ENCODE results near the gene CMTM6. TPM values are rescaled to one million over a fixed set of nuclear protein-coding genes. Genes with fewer than 3 reads are reported as not detected.

CMTM6 gene
- total and polyA plus RNA-seq, 10 of the 15 experiments (the other 5 are each of a cell fraction or from before 2014, with no cell fraction given) = 27.1 to 97.3 (median 61.4) TPM

- Histone ChIP-seq H3K9ac (ENCODE audit: control insufficient read depth, insufficient read depth, low read length) (no peak overlapping the region), H4K20me1 (ENCODE audit: control insufficient read depth, insufficient read depth) (no peaks in the 10 kb centered on the region), H3K79me2 (ENCODE audit: control insufficient read depth, insufficient read depth, low read length) (no peaks in the 10 kb centered on the region), H3K9me3 (replicated peaks; ENCODE audit: control insufficient read depth, insufficient read depth, low read length) (no peaks in the 10 kb centered on the region), H3K27me3 (replicated peaks in 1 of 2; ENCODE audit: control insufficient read depth in 2 of 2, insufficient read depth in 2 of 2, low read length in 1 of 2) (no peaks in the 10 kb centered on the region), H3K36me3 (ENCODE audit: control insufficient read depth in 2 of 2, insufficient read depth in 2 of 2, low read length in 1 of 2) (no peaks in the 10 kb centered on the region), H3K27ac (ENCODE audit: control insufficient read depth, insufficient read depth) (no peak overlapping the region), H3K4me1 (ENCODE audit: control insufficient read depth, insufficient read depth, low read length) (no peaks in the 10 kb centered on the region), H3K4me3 (no peak overlapping the region), H2AFZ (ENCODE audit: control insufficient read depth, low read depth, low read length) (no peak overlapping the region), H3K4me2 (ENCODE audit: control insufficient read depth, insufficient read depth) (no peak overlapping the region)
- ATAC-seq (no peak), DNase-seq (ENCODE audit: low read depth, low spot score) (no peak), FAIRE-seq (no peak)
- ChIA-PET RAD21 (ENCODE audit: unreplicated experiment) (interaction anchor here (1.3 to 2.2 kb wide), 3 partner anchors 81 to 159 kb away, joined by 6 to 10 read pairs (median 8); no protein-coding TSS in a partner anchor), CTCF (interaction anchor here (1.4 kb wide), 1 partner anchor 81 kb away, joined by 4 read pairs; no protein-coding TSS in a partner anchor), SMC1A (ENCODE audit: uncharacterized antibody, unreplicated experiment) (interaction anchor here (1.2 to 1.3 kb wide), 3 partner anchors 11 to 153 kb away, joined by 3 to 4 read pairs (median 4); no protein-coding TSS in a partner anchor), POLR2A (interaction anchor here (1.1 kb wide), 1 partner anchor 61 kb away, joined by 4 read pairs; no protein-coding TSS in a partner anchor)
- WGBS (ENCODE audit: insufficient coverage, insufficient replicate concordance, low lambda C conversion rate, missing lambda C conversion rate) = 76% methylated on average over 7 of the region's 7 CpGs
- in situ Hi-C loops (cut with MboI) (loop anchor here (5.0 to 10.0 kb wide), 3 partner anchors 159 to 576 kb away; no protein-coding TSS in a partner anchor), intact Hi-C loops (cut with micrococcal nuclease; ENCODE audit: unreplicated experiment) (no loop called here)
- no peak for TF ChIP-seq ESRRA (IDR thresholded peaks at IDR 0.05; ENCODE audit: low read length)
- no peak for TF ChIP-seq CTCF (IDR thresholded peaks at IDR 0.05 in 2 of 3, conservative IDR thresholded peaks at IDR 0.05 in 1 of 3; ENCODE audit: control insufficient read depth in 2 of 3, extremely low read depth in 1 of 3, insufficient read depth in 1 of 3, low read depth in 3 of 3, low read length in 3 of 3)
- no peak for TF ChIP-seq KDM1A (IDR thresholded peaks at IDR 0.05; ENCODE audit: borderline replicate concordance)
- TF ChIP-seq ASH2L (IDR thresholded peaks at IDR 0.05; ENCODE audit: borderline replicate concordance, low read depth) = no peak
- TF ChIP-seq SRF (IDR thresholded peaks at IDR 0.05; ENCODE audit: low read depth in 2 of 2, low read length in 2 of 2) = no peak
- TF ChIP-seq MLLT1 (IDR thresholded peaks at IDR 0.05) = no peak
- TF ChIP-seq MEF2B (IDR thresholded peaks at IDR 0.05; ENCODE audit: partially characterized antibody, poor library complexity, severe bottlenecking) = no peak
- no peak for TF ChIP-seq RELB (IDR thresholded peaks at IDR 0.05; ENCODE audit: low read depth)
- TF ChIP-seq EED (IDR thresholded peaks at IDR 0.05; ENCODE audit: low read depth) = no peak
- TF ChIP-seq STAT3 (IDR thresholded peaks at IDR 0.05; ENCODE audit: low read depth, low read length) = no peak
- TF ChIP-seq CREB1 (IDR thresholded peaks at IDR 0.05; ENCODE audit: low read depth) = no peak
- no peak for TF ChIP-seq E4F1 (IDR thresholded peaks at IDR 0.05; ENCODE audit: borderline replicate concordance, partially characterized antibody)
- no peak for TF ChIP-seq TCF12 (IDR thresholded peaks at IDR 0.05; ENCODE audit: low read depth, low read length)
- TF ChIP-seq BCL3 (IDR thresholded peaks at IDR 0.05; ENCODE audit: borderline replicate concordance, insufficient read depth, low read depth, low read length, poor library complexity, severe bottlenecking) = no peak
- TF ChIP-seq IKZF2 (IDR thresholded peaks at IDR 0.05) = no peak
- BruUV-seq (replicated peaks) = no TSS peak
Observed at GRCh38 chr3:32508711-32509110, 6.1 kb upstream of the CMTM6 start.

Measured in GM12878 (cell line).